Stimulated activated CD4-positive, alpha-beta T cell treated with anti-CD3 and anti-CD28 coated beads, Interleukin-2, amount 100 ng/mL, for 4 hours (primary cell): ENCODE data around the gene NUTM2B.
A peak's percentile ranks its signal among the peaks of the same experiment; 100 is the strongest.
"Not testable (repeated sequence)": the region's sequence is repeated elsewhere in the genome, so short reads cannot be mapped to it uniquely, and the experiment has no call there.

Source experiments
- DNase-seq: peaks from one replicate; pipeline ENCODE4 v3.0.0-alpha.2; 2020; ENCODE audit warnings: low read depth

Gene NUTM2B, protein sequence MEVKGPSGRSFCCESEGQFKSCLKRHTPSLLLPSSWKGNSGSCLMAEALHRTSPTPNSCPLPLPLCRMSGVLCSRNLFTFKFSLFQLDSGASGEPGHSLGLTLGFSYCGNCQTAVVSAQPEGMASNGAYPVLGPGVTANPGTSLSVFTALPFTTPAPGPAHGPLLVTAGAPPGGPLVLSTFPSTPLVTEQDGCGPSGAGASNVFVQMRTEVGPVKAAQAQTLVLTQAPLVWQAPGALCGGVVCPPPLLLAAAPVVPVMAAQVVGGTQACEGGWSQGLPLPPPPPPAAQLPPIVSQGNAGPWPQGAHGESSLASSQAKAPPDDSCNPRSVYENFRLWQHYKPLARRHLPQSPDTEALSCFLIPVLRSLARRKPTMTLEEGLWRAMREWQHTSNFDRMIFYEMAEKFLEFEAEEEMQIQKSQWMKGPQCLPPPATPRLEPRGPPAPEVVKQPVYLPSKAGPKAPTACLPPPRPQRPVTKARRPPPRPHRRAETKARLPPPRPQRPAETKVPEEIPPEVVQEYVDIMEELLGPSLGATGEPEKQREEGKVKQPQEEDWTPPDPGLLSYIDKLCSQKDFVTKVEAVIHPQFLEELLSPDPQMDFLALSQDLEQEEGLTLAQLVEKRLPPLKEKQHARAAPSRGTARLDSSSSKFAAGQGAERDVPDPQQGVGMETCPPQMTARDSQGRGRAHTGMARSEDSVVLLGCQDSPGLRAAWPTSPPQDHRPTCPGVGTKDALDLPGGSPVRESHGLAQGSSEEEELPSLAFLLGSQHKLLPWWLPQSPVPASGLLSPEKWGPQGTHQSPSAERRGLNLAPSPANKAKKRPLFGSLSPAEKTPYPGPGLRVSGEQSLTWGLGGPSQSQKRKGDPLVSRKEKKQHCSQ

DNA sequence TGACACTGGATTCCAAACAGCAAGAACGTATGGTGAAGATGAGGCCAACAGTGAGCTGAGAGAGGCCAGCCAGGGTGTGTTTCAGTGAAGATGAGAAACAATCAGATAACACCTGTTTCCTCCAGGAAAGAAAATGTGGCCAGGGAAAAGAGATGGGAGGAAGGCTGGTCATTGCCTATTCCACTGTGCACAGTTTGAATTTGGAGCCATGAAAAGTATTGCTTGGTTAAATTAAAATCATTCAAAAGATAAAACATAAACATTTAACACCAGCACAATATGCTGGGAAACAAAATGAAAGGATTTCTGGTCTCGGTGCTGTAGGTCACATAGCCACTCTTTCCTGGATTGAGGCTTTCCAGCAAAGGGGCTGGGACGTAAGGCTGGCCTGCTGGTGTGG is at the start of gene NUTM2B:
TSS of gene NUTM2B (plus strand) at position 301 of the 400 bp plus-strand sequence. CDS start 383 bp downstream, outside the sequence.
- DNase-seq = not testable (repeated sequence)

DNA sequence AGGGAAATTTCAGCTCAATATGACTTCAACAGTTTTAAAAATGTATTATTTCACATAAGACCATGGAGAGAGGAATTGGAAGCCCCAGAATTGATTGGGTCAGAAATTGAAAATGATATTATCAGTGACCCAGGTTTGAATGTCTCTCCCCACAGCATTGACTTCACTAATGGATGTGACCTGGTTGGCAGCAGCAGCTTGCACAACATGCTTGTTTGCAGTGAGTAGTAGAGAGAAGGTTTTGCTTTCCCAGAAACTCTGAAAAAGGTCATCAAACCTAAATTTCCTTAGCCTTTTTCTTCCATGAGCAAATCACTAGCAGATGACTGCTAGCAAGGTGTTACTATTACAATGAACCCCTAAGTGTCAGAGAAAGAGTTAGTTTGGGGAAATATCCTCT is 39.7 kb upstream of the NUTM2B start:
- not testable (repeated sequence) for DNase-seq

DNA sequence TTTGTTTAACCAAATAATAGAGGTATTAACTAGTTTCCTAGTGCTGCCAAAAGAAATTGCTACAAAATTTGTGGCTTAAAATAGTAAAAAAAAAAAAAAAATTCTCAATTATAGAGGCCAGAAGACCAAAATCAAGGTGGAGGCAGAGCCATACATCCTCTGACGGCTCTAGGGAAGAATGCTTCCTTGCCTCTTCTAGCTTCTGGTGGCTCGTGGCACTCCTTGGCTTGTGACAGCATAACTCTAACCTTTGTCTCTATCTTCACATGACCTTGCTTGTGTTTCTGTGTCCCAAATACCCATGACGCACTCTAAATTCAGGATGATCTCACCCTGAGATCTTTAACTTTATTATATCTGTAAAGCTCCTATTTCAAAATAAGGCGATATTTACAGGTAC is 38.3 kb upstream of the NUTM2B start:
- DNase-seq = not testable (repeated sequence)

GRCh38 chr10:79669248-79669788 is 33.7 kb upstream of the NUTM2B start:
- not testable (repeated sequence) for DNase-seq

GRCh38 chr10:79674878-79675277 is 28.1 kb upstream of the NUTM2B start:
- not testable (repeated sequence) for DNase-seq

DNA sequence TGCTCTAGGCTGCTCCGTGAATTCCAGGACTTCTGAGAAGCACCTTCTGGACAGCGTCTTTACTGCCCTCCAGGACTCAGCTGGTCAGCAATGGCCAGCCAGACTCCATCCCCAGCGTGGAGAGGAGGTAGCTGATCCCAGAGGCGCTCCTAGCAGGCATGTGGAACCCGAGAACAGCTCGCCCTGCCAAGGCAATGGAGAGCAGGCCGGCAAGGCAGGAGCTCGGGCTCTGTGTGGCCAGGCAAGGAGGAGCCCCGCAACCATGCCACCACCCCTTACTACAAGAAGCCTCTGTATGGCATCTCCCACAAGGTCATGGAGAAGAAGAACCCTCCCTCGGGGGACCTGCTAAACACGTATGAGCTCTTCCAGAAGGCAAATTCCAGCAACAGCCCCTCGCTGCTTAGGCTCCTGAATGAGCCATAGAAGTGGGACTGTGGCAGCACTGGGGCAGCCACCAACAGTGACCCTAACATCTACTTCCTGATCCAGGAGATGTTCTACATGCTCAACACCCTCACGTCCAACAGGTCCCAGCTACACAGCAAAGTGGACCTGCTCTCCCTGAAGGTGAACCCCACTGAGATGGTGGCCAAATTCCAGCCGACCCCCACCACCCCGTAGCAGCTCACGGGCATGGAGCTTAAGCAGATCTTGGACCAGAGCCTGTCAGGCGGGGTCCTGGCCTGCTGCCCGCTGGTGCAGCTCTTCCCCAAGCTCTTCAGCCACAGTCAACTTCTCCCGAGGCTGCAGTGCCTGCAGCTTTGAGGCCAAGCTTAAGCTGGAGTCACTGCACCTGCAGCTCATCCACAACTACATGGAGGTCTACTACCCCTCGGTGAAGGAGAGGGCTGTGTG is 19.8 kb upstream of the NUTM2B start:
- DNase-seq = not testable (repeated sequence)

DNA sequence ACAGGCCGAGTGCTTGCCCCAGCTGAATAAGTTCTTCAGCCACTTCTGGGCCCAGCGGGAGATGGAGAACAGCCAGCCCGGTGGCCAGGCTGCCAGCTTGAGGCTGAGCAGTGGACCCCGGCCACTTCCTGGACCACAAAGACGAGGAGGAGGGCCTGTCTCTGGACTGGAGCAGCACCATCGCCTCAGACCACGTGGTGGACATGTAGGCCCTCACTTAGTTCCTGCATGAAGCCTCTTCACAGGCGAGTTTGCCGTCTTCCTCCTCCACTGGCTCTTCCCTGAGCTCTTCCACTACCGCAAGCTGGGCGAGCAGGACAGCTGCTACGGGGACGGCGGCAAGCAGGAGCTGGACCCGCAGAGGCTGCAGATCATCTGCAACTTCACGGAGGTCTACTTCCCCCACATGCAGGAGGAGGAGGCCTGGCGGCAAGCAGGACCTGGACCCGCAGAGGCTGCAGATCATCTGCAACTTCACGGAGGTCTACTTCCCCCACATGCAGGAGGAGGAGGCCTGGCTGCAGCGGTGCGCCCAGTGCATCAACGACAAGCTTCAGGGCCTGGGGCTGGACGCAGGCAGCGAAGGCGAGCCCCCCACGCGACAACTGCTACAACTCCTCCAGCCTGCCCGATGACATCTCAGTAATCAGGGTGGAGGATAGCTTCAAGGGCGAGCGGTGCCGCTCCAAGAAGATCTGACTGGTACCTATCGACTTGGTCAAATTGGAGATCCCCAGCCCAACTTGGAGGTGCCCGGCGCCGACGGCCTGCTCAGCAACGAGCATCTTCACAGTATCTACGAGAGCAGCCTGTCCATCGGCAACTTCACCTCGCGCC is 18.9 kb upstream of the NUTM2B start:
- DNase-seq = not testable (repeated sequence)

GRCh38 chr10:79685044-79685685 is 17.9 kb upstream of the NUTM2B start:
- peak; percentile 6 for DNase-seq

- not testable (repeated sequence) for DNase-seq
These were observed 16.4 kb upstream of the NUTM2B start for GRCh38 chr10:79686595-79686994.

GRCh38 chr10:79687406-79688150 is 15.4 kb upstream of the NUTM2B start:
- not testable (repeated sequence) for DNase-seq

DNA sequence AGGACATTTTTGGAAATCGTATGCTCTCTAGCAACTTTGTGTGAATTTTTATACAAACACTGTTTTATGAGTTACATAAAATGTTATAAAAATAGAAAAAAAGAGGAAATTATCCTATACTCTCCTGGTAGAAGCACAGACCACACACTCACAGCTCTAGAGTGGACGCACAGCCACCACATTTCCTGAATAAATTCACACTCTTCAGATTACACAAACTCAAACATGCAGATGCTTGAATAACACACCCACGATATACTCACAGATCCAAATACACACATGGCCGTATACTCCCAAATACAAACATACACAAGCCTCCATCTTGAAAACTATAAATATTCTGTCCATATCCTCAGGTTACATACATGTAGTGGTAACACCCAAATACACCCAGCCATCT is 14.2 kb upstream of the NUTM2B start:
- DNase-seq = not testable (repeated sequence)

DNA sequence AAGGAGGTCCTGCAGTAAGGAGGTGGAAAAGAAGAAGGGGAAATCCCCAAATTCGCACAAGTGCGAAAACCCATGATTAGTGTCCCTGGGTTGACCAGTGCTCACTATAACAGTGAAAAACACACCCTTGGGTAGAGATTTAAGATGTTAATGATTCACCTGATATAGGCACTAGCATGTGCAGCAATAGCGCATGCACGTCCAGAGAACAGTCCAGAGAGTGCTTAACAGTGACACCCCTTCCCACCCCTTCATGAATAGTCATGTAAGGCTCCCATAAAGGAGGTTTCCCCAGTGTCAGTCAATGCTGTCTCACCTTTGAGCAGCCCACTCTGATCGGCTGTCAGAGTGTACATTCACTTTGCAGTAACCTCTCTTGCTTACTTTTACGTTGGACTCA is 6.4 kb upstream of the NUTM2B start:
- DNase-seq = not testable (repeated sequence)

- DNase-seq = not testable (repeated sequence)
These were observed 5.9 kb upstream of the NUTM2B start for GRCh38 chr10:79697141-79697540.

- DNase-seq = not testable (repeated sequence)
These were observed 2.6 kb upstream of the NUTM2B start for GRCh38 chr10:79700381-79700944.

GRCh38 chr10:79707017-79707416 is 4.0 kb downstream of the NUTM2B start:
- DNase-seq = not testable (repeated sequence)

DNA sequence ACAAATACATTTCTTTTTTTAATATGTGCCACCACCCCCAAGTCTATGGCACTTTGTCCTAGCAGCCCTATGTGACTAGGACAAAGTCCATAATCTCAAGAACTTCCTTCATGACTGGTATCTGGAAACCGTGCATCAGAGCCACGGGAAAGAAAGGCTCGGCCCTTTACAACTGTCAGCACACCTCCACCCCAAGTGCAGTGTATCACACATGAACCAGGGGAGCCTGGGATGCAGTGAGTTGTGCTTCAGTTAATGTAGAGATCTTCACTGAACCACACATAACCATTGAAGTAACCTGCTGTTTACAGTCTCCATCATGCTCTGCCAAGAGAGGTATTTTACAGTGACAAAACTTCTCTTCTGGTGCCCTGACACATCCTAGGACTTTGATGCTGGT is 11.9 kb downstream of the NUTM2B start:
- DNase-seq = not testable (repeated sequence)

GRCh38 chr10:79716917-79717579 is 14.0 kb downstream of the NUTM2B start:
- not testable (repeated sequence) for DNase-seq

- not testable (repeated sequence) for DNase-seq
These were observed 17.0 kb downstream of the NUTM2B start for GRCh38 chr10:79720000-79720399.
